ENCODE measurements around the gene PIP4K2B. TPM values are rescaled to one million over a fixed set of nuclear protein-coding genes. Genes with fewer than 3 reads are reported as not detected.

Gene PIP4K2B
- total RNA-seq, 1 donor from 2014 or later, result 77.8 TPM

- Mint-ChIP-seq H3K4me1 (ENCODE audit: low read depth) (peaks cover 27% of the 10 kb centered on the region), H3K27ac (peak within 1 kb of the TSS; percentile 99), H3K27me3 (no peaks in the 10 kb centered on the region), H3K9me3 (ENCODE audit: low read depth) (no peaks in the 10 kb centered on the region), H3K36me3 (ENCODE audit: insufficient read depth) (peaks cover 6% of the 10 kb centered on the region), H3K4me3 (ENCODE audit: low read depth) (peak within 1 kb of the TSS; percentile 91)
- TF ChIP-seq, protein P1, sequence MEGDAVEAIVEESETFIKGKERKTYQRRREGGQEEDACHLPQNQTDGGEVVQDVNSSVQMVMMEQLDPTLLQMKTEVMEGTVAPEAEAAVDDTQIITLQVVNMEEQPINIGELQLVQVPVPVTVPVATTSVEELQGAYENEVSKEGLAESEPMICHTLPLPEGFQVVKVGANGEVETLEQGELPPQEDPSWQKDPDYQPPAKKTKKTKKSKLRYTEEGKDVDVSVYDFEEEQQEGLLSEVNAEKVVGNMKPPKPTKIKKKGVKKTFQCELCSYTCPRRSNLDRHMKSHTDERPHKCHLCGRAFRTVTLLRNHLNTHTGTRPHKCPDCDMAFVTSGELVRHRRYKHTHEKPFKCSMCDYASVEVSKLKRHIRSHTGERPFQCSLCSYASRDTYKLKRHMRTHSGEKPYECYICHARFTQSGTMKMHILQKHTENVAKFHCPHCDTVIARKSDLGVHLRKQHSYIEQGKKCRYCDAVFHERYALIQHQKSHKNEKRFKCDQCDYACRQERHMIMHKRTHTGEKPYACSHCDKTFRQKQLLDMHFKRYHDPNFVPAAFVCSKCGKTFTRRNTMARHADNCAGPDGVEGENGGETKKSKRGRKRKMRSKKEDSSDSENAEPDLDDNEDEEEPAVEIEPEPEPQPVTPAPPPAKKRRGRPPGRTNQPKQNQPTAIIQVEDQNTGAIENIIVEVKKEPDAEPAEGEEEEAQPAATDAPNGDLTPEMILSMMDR (IDR thresholded peaks at IDR 0.05; ENCODE audit: unreplicated experiment), result no peak
- peak; percentile 86 for DNase-seq (ENCODE audit: low spot score, unreplicated experiment)
These were observed 46.9 kb downstream of the PIP4K2B start, which contains the start of gene PSMB3 for GRCh38 chr17:38752308-38753070. Gene PSMB3, plus strand, starts transcription at chr17:38752741. Its CDS starts 86 bp downstream, at chr17:38752827.

DNA sequence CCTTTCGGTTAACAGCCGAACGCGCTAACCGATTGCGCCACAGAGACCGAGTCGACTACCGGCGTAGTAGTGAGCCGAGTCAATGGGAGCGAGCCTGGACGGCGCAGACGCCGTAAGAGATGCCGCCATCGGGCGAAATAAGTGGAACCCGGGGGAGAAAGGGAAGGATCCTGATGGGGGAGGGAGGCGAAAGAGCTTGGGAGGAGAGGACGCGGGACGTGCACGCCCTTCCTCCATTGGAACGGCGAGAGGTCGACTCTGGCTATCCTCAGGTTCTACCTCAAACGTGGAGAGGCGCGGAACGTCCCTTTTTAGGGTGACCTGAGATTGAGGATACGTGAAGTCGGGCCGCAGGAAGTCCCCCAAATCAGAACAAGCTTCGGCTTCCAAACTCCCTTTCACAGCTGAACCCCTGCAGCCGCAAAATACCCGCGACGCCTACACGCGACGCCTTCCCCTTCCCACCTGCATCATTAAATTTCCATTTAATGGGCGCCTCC is 47.5 kb downstream of the PIP4K2B start:
- Mint-ChIP-seq H3K9me3 (ENCODE audit: low read depth) (no peaks in the 10 kb centered on the region), H3K27me3 (no peaks in the 10 kb centered on the region), H3K4me1 (ENCODE audit: low read depth) (peaks cover 27% of the 10 kb centered on the region), H3K27ac (peak overlapping the region; percentile 99), H3K4me3 (ENCODE audit: low read depth) (peak overlapping the region; percentile 91), H3K36me3 (ENCODE audit: insufficient read depth) (peaks cover 6% of the 10 kb centered on the region)
- DNase-seq (ENCODE audit: low spot score, unreplicated experiment), result peak; percentile 83
- TF ChIP-seq, protein P1 (IDR thresholded peaks at IDR 0.05; ENCODE audit: unreplicated experiment), result no peak

GRCh38 chr17:38751144-38751807 is 48.1 kb downstream of the PIP4K2B start:
- peak overlapping the region; percentile 91 for H3K4me3 Mint-ChIP-seq (ENCODE audit: low read depth)
- peaks cover 6% of the 10 kb centered on the region for H3K36me3 Mint-ChIP-seq (ENCODE audit: insufficient read depth)
- H3K9me3 Mint-ChIP-seq (ENCODE audit: low read depth), result no peaks in the 10 kb centered on the region
- peak overlapping the region; percentile 99 for H3K27ac Mint-ChIP-seq
- no peak for DNase-seq (ENCODE audit: low spot score, unreplicated experiment)
- no peaks in the 10 kb centered on the region for H3K27me3 Mint-ChIP-seq
- peaks cover 33% of the 10 kb centered on the region for H3K4me1 Mint-ChIP-seq (ENCODE audit: low read depth)
- TF ChIP-seq, protein P1 (IDR thresholded peaks at IDR 0.05; ENCODE audit: unreplicated experiment), result no peak

GRCh38 chr17:38750312-38751121 is 48.8 kb downstream of the PIP4K2B start:
- DNase-seq (ENCODE audit: low spot score, unreplicated experiment), result no peak
- TF ChIP-seq, protein P1 (IDR thresholded peaks at IDR 0.05; ENCODE audit: unreplicated experiment), result no peak
- Mint-ChIP-seq H3K4me3 (ENCODE audit: low read depth) (peak overlapping the region; percentile 91), H3K4me1 (ENCODE audit: low read depth) (peaks cover 40% of the 10 kb centered on the region), H3K36me3 (ENCODE audit: insufficient read depth) (peaks cover 3% of the 10 kb centered on the region), H3K27me3 (no peaks in the 10 kb centered on the region), H3K9me3 (ENCODE audit: low read depth) (no peaks in the 10 kb centered on the region), H3K27ac (peak overlapping the region; percentile 99)

GRCh38 chr17:38750044-38750311 is 49.4 kb downstream of the PIP4K2B start:
- Mint-ChIP-seq H3K27me3 (no peaks in the 10 kb centered on the region), H3K27ac (peak overlapping the region; percentile 92), H3K4me3 (ENCODE audit: low read depth) (peak overlapping the region; percentile 91), H3K9me3 (ENCODE audit: low read depth) (no peaks in the 10 kb centered on the region), H3K4me1 (ENCODE audit: low read depth) (peaks cover 43% of the 10 kb centered on the region), H3K36me3 (ENCODE audit: insufficient read depth) (peaks cover 3% of the 10 kb centered on the region)
- TF ChIP-seq, protein P1 (IDR thresholded peaks at IDR 0.05; ENCODE audit: unreplicated experiment), result no peak
- no peak for DNase-seq (ENCODE audit: low spot score, unreplicated experiment)
